ENCODE data around the gene LEAP2. TPM values are rescaled to one million over a fixed set of nuclear protein-coding genes. Genes with fewer than 3 reads are reported as not detected.
A peak's percentile ranks its signal among the peaks of the same experiment; 100 is the strongest.

LEAP2 gene
- total RNA-seq, 1 experiment from 2014 or later: 1.4 TPM

- peaks cover 0 to 3% (median 3%) of the 10 kb centered on the region in 3 experiments; a peak in 4 of 7 replicates for H3K36me3 Mint-ChIP-seq (ENCODE audit: insufficient read depth in 1 of 3, low read depth in 3 of 3)
- H3K27me3 Mint-ChIP-seq (ENCODE audit: low read depth): peaks cover 69% of the 10 kb centered on the region
- H3K9me3 Mint-ChIP-seq: no peaks in the 10 kb centered on the region; a peak in 1 of 5 replicates
These were observed 43.6 kb upstream of the LEAP2 start for GRCh38 chr5:132829742-132830435.

More at GRCh38 chr5:132829742-132830435, 43.6 kb upstream of the LEAP2 start:
- Histone ChIP-seq H3K4me1 (ENCODE audit: insufficient read depth, low read length) (peaks cover 2% of the 10 kb centered on the region), H2BK15ac (ENCODE audit: low read depth, low read length) (no peak overlapping the region), H2AK5ac (ENCODE audit: insufficient read length, low read length) (no peak overlapping the region), H2BK5ac (ENCODE audit: insufficient read length, low read length) (no peak overlapping the region), H3K27me3 (ENCODE audit: insufficient read depth, low read length) (peaks cover 21% of the 10 kb centered on the region; the same call in 1 of the 2 replicates), H4K91ac (ENCODE audit: insufficient read length, low read depth, low read length) (no peak overlapping the region), H2BK12ac (ENCODE audit: insufficient read length, low read depth, low read length) (no peak overlapping the region), H3K18ac (ENCODE audit: insufficient read length, low read depth, low read length) (no peak overlapping the region), H3K79me1 (ENCODE audit: insufficient read depth, low read depth, low read length, poor library complexity, severe bottlenecking) (no peaks in the 10 kb centered on the region), H3K27ac (ENCODE audit: insufficient read length, low read depth, low read length) (no peak overlapping the region), H2BK20ac (ENCODE audit: low read depth, low read length, poor library complexity, severe bottlenecking) (no peak overlapping the region), H3T11ph (ENCODE audit: low read length) (no peak overlapping the region), H3K79me2 (ENCODE audit: insufficient read depth, low read length) (no peaks in the 10 kb centered on the region), H3K4ac (ENCODE audit: low read depth, low read length) (no peak overlapping the region), H4K8ac (replicated peaks; ENCODE audit: insufficient read length, low read depth, low read length) (no peak overlapping the region), H3K4me2 (ENCODE audit: insufficient read depth, insufficient read length, low read length) (peak overlapping the region; percentile 39), H3K23me2 (ENCODE audit: insufficient read length, low read depth, low read length, poor library complexity, severe bottlenecking) (peaks cover 21% of the 10 kb centered on the region), H3K14ac (ENCODE audit: insufficient read depth, low read length) (peak overlapping the region; percentile 38), H3K56ac (ENCODE audit: insufficient read length, low read depth, low read length) (no peak overlapping the region), H3K9ac (ENCODE audit: extremely low read depth, insufficient read length, low read length) (peak overlapping the region; percentile 13), H3K23ac (ENCODE audit: insufficient read length, low read depth, low read length) (no peak overlapping the region), H3K9me3 (ENCODE audit: control insufficient read depth, low read depth, low read length) (no peaks in the 10 kb centered on the region), H4K20me1 (ENCODE audit: control insufficient read depth, insufficient read depth, insufficient read length) (no peaks in the 10 kb centered on the region), H2BK120ac (ENCODE audit: low read depth, low read length, poor library complexity, severe bottlenecking) (no peak overlapping the region), H4K5ac (ENCODE audit: insufficient read length, low read depth, low read length) (no peak overlapping the region), H2AFZ (ENCODE audit: low read length) (no peak overlapping the region)
- peak; percentile 81 for TF ChIP-seq CTCF (conservative IDR thresholded peaks at IDR 0.05)
- DNase-seq: peak; percentile 72
- peak overlapping the region; percentile 76 to 85 for H3K4me3 Mint-ChIP-seq
- peaks cover 9 to 17% of the 10 kb centered on the region in 2 experiments for H3K4me1 Mint-ChIP-seq
- 0 out of 7 replicates have a peak overlapping the region, but pooled peaks of 1 of the 3 experiments have one; percentile 53 for H3K27ac Mint-ChIP-seq
- no CpG with 5 or more reads among the region's 75 CpGs for WGBS (ENCODE audit: extremely low coverage, insufficient read length, low lambda C conversion rate)

All from H9 (cell line).